GM21447 (cell line): ENCODE data around the gene ATG5.
"Not testable (repeated sequence)": the region's sequence is repeated elsewhere in the genome, so short reads cannot be mapped to it uniquely, and the experiment has no call there.

Experiments
- ATAC-seq: cut with Tn5 transposase; IDR thresholded peaks from one replicate; pipeline ENCODE4 v1.9.1; 2021; ENCODE audit not compliant: unreplicated experiment

ATG5 gene

GRCh38 chr6:106315765-106316374 lies 9.7 kb downstream of the ATG5 start:
- ATAC-seq = no peak

- no peak for ATAC-seq
These were observed 15.7 kb downstream of the ATG5 start for GRCh38 chr6:106309766-106310373.

GRCh38 chr6:106308985-106309384 lies 16.6 kb downstream of the ATG5 start:
- ATAC-seq = no peak

GRCh38 chr6:106305740-106306139 lies 19.8 kb downstream of the ATG5 start:
- no peak for ATAC-seq

GRCh38 chr6:106300944-106301343 lies 24.6 kb downstream of the ATG5 start:
- no peak for ATAC-seq

- no peak for ATAC-seq
These were observed 25.4 kb downstream of the ATG5 start for GRCh38 chr6:106300020-106300780.

DNA sequence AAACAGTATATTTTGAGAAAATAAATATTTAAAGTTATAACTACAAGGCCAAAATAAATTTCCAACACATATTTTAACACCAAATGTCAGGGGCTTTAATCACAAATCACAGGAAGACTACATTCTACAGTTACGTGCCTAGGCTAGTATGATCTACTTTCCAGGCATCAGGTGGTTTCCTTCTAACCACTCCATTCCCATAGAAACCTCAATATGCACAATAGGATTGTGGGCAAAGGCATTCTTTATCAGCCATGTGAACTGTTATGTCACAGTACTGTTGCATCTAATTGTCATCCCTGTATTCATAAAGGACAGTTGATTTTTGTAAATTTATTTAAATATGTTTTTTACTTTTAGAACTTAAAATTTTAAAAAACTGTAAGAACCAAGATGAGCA lies 32.4 kb downstream of the ATG5 start:
- no peak for ATAC-seq

DNA sequence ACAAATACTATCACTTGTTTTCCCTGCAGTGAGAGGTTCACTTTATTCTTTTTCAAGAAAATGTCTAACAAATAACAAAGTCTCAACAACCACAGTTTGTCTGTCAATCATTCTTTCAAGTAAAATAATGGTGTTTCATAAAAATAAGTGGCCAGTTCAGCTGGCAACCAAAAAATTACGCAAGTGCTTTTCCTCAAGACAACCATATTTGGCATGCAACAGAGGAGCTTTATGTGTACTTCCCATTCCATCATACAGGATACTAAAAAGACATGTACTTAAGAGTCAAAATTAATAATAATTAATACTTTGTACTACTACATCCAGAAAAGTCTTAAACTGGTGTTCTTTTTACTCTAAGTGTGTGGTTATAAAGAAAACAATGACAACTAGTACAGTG lies 34.6 kb downstream of the ATG5 start:
- no peak for ATAC-seq

DNA sequence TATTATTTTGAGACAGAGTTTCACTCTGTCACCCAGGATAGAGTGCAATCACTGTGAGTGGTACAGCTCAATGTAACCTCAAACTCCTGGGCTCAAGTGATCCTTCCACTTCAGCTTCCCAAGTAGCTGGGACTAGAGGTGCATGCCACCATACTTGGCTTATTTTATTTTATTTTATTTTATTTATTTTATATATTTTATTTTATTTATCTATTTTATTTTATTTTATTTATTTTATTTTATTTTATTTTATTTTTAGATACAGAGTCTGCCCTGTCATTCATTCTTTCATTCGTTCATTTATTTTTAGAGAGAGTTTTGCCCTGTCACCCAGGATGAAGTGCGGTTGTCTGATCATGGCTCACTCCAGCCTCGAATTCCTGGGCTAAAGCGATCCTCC lies 35.5 kb downstream of the ATG5 start:
- no peak for ATAC-seq

DNA sequence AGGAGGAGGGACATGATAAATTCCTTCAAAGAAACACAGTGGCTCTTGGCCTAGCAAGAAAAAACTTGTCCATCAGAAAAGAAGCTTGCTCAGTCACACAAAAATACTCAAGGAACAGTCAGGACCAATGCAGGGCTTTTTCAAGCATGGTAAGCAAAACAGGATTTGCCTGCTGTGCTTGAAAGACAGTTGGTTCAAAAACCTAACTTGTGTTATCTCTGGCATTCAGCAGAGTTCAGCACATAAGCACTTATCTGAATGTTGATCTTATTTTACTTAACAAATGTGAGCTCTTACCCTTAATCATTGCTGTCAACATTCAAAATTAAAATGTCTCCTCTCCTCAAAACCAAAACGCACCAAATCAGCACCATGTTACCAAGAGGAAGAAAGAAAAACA lies 38.3 kb downstream of the ATG5 start:
- ATAC-seq = no peak

GRCh38 chr6:106286746-106287145 lies 38.8 kb downstream of the ATG5 start:
- no peak for ATAC-seq

- ATAC-seq = no peak
These were observed 42.1 kb downstream of the ATG5 start for GRCh38 chr6:106283481-106283880.

DNA sequence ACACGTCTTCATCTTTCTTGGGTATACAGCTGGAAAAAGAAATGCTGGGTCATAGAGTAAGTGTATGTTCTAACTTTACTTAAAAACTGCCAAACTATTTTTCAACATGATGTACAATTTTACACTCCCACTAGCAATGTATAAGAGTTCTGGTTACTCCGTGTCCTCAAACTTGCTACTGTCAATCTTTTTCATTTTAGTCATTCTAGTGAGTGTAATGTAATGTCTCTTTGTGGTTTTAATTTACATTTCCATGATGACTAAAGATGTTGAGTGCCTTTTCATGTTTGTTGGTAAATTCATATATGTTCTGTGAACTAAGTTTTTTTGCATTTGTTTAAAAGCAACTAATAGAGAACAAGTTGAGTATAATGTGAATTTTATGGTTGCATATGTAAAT lies 43.9 kb downstream of the ATG5 start:
- ATAC-seq = no peak

GRCh38 chr6:106281088-106281487 lies 44.5 kb downstream of the ATG5 start:
- ATAC-seq = no peak

DNA sequence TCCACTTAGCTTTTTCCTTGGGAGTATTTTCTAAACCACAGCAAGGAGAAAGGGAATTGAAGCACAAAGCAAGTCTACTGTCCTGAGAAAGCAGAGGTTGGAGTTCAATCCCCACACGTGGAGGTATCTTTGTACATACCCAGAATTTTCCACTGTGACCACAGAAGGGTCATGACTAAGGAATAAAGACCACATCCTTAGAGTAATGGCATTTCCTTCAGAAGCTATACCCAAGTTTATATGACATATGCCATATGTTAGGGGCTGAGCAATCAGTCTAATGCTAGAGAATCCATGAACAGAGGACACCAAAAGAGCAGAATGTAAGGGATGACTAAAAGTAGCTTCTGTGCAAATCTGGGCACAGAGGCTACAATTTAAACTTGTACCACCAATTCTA lies 46.4 kb downstream of the ATG5 start:
- ATAC-seq = no peak

DNA sequence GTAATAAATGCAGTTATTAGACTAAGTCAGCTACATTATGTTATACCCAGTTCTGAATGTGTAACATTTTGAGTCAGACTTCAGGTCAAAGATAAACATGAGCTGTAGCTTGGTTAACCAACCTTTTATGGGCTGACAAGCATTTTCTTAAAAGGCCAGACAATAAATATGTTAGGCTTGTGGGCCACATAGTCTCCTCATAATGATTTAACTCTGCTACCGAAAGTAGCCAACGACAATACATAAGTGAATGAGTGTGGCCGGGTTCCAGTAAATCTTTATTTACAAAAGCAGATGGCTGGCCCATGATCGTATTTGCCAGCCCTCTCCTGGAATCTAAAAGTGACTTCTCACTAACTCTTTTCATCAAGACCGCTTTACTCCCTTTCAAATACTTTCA lies 49.9 kb downstream of the ATG5 start:
- ATAC-seq = no peak

DNA sequence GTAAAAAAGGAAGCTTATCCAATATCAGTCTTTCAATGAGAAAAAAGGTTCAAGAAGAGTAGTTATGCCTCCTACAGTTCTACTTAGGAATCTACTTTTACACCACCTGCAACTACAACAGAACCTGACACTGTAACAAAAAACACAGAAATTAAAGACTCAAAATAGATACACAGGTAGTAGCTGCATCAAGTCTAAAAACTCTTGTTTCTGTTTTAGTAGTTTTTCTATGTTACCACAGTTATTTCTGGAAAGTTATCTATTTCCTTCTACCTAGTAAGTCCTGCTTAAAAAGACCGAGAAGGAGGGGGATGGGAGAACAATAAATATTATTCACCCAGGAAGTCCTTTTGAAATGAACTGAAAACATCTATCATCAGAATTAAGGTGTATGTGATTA lies 52.5 kb downstream of the ATG5 start:
- peak; percentile 68 for ATAC-seq

GRCh38 chr6:106272287-106272686 lies 53.3 kb downstream of the ATG5 start:
- no peak for ATAC-seq

DNA sequence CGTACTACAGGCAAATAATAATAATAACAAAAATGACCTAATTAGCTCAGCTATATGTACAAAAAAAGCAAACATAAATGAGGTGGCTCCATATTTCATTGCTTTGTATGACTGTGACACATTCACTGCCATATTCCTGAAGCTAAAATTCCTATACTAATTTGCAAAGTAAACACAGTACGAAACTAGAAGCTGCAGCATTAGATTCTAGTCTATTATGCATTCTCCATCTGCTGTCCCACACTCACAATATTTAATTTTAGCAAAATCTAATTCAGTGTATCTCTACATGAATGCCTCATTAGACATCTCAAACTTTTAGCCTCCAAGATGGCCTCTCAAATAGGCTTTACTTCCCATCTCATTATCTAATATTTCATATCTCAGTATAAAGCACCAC lies 55.1 kb downstream of the ATG5 start:
- ATAC-seq = no peak

DNA sequence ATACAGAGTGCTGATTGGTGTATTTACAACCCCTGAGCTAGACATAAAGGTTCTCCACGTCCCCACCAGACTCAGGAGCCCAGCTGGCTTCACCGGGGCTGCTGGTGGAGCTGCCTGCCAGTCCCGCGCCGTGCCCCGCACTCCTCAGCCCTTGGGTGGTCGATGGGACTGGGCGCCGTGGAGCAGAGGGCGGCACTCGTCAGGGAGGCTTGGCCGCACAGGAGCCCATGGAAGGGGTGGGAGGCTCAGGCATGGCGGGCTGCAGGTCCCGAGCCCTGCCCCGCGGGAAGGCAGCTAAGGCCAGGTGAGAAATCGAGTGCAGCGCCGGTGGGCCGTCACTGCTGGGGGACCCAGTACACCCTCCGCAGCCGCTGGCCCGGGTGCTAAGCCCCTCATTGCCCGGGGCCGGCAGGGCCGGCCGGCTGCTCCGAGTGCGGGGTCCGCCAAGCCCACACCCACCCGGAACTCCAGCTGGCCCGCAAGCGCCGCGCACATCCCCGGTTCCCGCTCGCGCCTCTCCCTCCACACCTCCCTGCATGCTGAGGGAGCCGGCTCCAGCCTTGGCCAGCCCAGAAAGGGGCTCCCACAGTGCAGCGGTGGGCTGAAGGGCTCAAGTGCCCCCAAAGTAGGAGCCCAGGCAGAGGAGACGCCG lies 56.2 kb downstream of the ATG5 start:
- not testable (repeated sequence) for ATAC-seq

DNA sequence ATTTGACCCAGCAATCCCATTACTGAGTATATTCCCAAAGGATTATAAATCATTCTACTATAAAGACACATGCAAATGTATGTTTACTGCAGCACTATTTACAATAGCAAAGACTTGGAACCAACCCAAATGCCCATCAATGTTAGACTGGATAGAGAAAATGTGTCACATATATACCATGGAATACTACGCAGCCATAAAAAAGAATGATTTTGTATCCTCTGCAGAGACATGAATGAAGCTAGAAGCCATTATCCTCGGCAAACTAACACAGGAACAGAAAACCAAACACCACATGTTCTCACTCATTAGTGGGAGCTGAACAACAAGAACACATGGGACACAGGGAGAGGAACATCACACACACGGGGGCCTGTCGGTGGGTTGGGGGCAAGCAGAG lies 57.1 kb downstream of the ATG5 start:
- ATAC-seq = not testable (repeated sequence)

DNA sequence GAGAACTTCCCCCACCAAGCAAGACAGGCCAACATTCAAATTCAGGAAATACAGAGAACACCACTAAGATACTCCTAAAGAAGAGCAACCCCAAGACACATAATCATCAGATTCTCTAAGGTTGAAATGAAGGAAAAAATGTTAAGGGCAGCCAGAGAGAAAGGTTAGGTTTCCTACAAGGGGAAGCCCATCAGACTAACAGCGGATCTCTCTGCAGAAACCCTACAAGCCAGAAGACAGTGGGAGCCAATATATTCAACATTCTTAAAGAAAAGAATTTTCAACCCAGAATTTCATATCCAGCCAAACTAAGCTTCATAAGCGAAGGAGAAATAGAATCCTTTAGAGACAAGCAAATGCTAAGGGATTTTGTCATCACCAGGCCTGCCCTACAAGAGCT lies 61.1 kb downstream of the ATG5 start:
- ATAC-seq = not testable (repeated sequence)
